Prostate gland (tissue), 2 donors: ENCODE measurements around the gene CLPTM1L. TPM values are rescaled to one million over a fixed set of nuclear protein-coding genes. Genes with fewer than 3 reads are reported as not detected.
"Not testable (repeated sequence)": the region's sequence is repeated elsewhere in the genome, so short reads cannot be mapped to it uniquely, and the experiment has no call there.

Experiments used
- DNase-seq: peaks from one replicate; pipeline ENCODE4 v3.0.0-alpha.2; 2019; ENCODE audit warnings: low spot score
- H3K27ac ChIP-seq, 2 donors: fragments of 200-600 bp; sonication (generic); 2 replicates each; pipeline ENCODE4 v1.5.1; 2017 to 2019
- H3K27me3 ChIP-seq: fragments of 200-600 bp; sonication (generic); replicated peaks from 2 replicates; pipeline ENCODE4 v1.5.1; 2019; ENCODE audit not compliant: insufficient read depth
- H3K36me3 ChIP-seq, 2 donors: fragments of 200-600 bp; sonication (generic); 1 replicate in 1 of 2; 2 replicates in 1 of 2; pipeline versions ENCODE4 v1.5.1 to v1.8.1; 2017 to 2019
- H3K4me1 ChIP-seq: fragments of 200-600 bp; sonication (generic); replicated peaks from 2 replicates; pipeline ENCODE4 v1.5.1; 2019
- H3K4me3 ChIP-seq, 2 donors: fragments of 200-600 bp; sonication (generic); 2 replicates each; pipeline ENCODE4 v1.5.1; 2017 to 2019
- H3K9me3 ChIP-seq: fragments of 200-600 bp; sonication (generic); 2 replicates; pipeline ENCODE4 v1.5.1; 2017
- POLR2A ChIP-seq: fragments of 450-650 bp; IDR thresholded peaks from one replicate; pipeline ENCODE4 v1.6.1; 2016; ENCODE audit warnings: antibody characterized with exemption, mild to moderate bottlenecking
- POLR2AphosphoS5 ChIP-seq: sonication (generic); formaldehyde crosslinking; IDR thresholded peaks from one replicate; pipeline ENCODE4 v1.6.1; 2017; ENCODE audit warnings: antibody characterized with exemption
- WGBS: methylation state at CpG from one replicate; pipeline ENCODE4 v1.1.5; 2018; 5-methylcytosine and 5-hydroxymethylcytosine counted together
- intact Hi-C: fragments of 100-400 bp; cut with DNase I; formaldehyde crosslinking; loops from one replicate; pipeline ENCODE4 v1.14.2; 2022
- total RNA-seq, 2 donors: library from RNA; depleted of rRNA; stranded (reverse); fragments of >200 nt; gene quantifications; one replicate each; pipeline ENCODE4 v1.1.0, GENCODE V29; 2016
- TF ChIP-seq, protein P1 (sequence below), 4 experiments: fragments of 200-600 bp in 2 of 4; fragments of 450-650 bp in 2 of 4; sonication (generic) in 2 of 4; IDR thresholded peaks; 1 replicate in 3 of 4; 2 replicates in 1 of 4; pipeline ENCODE4 v1.5.1; 2016 to 2019; ENCODE audit warnings: antibody characterized with exemption in 4 of 4, mild to moderate bottlenecking in 2 of 4, moderate library complexity in 2 of 4

CLPTM1L gene
- total RNA-seq, 2 donors from 2014 or later, result 105 to 135 TPM

DNA sequence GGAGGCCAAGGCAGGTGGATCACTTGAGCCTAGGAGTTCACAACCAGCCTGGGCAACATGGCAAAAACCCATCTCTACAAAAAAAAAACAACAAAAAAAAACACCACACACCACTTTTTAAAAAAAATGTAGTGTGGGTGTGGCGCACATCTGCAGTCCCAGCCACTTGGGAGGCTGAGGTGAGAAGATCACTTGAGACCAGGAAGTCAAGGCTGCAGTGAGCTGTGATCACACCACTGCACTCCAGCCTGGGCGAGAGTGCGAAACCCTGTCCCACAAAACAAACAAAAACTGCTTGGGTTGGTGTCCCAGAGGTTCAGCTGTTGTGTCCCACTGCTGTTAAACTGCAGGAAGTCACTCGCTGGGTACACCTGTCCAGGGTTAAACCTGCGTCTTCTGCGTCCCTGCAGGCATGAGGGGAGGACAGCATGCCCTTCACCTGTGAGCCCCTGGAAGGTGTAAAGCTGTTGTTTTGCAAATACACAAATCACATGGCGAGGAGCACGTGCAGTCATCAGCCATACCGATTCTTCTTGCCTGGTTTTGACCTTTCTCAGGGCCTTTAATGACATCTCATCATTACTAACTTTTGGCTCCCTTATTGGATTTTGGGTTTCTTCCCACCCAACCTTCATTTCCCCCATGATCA, 29.3 kb upstream of the CLPTM1L start:
- no peak overlapping the region for H3K4me3 ChIP-seq
- no peaks in the 10 kb centered on the region for H3K4me1 ChIP-seq
- no peaks in the 10 kb centered on the region for H3K27me3 ChIP-seq
- intact Hi-C loops, result no loop called here
- WGBS, result 77% methylated on average over 9 of the region's 9 CpGs
- TF ChIP-seq POLR2AphosphoS5 (no peak), POLR2A (no peak)
- TF ChIP-seq, protein P1, sequence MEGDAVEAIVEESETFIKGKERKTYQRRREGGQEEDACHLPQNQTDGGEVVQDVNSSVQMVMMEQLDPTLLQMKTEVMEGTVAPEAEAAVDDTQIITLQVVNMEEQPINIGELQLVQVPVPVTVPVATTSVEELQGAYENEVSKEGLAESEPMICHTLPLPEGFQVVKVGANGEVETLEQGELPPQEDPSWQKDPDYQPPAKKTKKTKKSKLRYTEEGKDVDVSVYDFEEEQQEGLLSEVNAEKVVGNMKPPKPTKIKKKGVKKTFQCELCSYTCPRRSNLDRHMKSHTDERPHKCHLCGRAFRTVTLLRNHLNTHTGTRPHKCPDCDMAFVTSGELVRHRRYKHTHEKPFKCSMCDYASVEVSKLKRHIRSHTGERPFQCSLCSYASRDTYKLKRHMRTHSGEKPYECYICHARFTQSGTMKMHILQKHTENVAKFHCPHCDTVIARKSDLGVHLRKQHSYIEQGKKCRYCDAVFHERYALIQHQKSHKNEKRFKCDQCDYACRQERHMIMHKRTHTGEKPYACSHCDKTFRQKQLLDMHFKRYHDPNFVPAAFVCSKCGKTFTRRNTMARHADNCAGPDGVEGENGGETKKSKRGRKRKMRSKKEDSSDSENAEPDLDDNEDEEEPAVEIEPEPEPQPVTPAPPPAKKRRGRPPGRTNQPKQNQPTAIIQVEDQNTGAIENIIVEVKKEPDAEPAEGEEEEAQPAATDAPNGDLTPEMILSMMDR (IDR thresholded peaks at IDR 0.05), result no peak
- no peak overlapping the region for H3K27ac ChIP-seq
- H3K36me3 ChIP-seq, result no peaks in the 10 kb centered on the region
- H3K9me3 ChIP-seq, result no peaks in the 10 kb centered on the region
- DNase-seq, result no peak

DNA sequence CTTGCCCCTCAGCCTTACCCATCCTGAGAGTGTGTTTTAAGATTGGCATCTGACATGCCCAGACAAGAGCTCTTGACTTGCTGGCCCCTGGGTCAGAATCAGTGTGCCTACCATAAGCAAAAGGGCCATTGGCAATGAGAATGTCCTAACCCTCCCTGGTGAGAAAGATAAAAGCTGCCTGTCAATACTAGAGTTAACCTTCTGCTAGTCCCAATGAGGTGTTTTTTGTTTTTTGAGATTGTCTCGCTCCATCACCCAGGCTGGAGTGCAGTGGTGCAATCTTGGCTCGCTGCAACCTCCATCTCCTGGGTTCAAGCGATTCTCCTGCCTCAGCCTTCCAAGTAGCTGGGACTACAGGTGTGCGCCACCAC, 27.1 kb upstream of the CLPTM1L start:
- H3K27me3 ChIP-seq, intact Hi-C loops, H3K4me3 ChIP-seq, H3K9me3 ChIP-seq, DNase-seq, H3K36me3 ChIP-seq, H3K4me1 ChIP-seq, H3K27ac ChIP-seq: not testable (repeated sequence)
- 85% methylated on average over 4 of the region's 4 CpGs for WGBS

DNA sequence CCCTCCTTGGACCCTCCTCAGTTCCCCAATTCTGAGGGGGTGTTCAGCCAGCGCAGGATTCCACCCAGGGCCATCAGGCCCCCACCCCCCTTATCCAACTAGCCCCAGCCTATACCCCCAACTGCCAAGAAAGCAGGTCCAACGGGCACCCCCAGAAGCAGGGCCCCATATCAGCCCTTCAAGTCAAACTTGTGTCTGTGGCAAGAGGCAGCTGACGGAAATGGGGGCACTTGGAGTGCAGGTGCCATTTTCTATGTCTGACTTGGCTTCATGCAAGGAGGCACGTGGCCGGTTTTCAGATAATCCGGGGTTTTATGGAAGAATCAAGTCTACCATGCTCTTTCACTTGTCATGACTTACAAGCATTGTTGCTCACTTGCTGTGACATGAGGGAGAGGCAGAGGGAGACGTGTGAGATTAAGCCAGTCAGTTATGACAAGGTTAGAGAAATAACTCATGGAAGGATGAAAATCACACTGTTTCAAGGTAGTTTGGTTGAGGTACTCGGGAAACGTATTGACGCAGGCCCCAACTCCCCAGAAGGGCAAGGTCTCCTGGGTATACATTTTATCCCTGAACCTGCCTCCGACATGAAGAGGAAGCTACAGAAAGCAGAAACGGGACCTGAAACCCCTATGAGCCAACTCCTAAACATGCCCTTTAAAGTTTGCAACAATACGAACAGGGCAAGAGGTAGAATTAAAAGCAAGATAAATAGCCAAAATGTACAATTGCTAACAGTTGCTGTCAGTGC, 26.5 kb upstream of the CLPTM1L start:
- Histone ChIP-seq H3K4me3 (no peak overlapping the region), H3K4me1 (no peaks in the 10 kb centered on the region), H3K27me3 (no peaks in the 10 kb centered on the region), H3K27ac (no peak overlapping the region), H3K9me3 (no peaks in the 10 kb centered on the region), H3K36me3 (no peaks in the 10 kb centered on the region)
- DNase-seq, result no peak
- WGBS, result 82% methylated on average over 13 of the region's 13 CpGs
- intact Hi-C loops, result no loop called here
- TF ChIP-seq POLR2AphosphoS5 (no peak), POLR2A (no peak)
- TF ChIP-seq, protein P1 (IDR thresholded peaks at IDR 0.05), result no peak

DNA sequence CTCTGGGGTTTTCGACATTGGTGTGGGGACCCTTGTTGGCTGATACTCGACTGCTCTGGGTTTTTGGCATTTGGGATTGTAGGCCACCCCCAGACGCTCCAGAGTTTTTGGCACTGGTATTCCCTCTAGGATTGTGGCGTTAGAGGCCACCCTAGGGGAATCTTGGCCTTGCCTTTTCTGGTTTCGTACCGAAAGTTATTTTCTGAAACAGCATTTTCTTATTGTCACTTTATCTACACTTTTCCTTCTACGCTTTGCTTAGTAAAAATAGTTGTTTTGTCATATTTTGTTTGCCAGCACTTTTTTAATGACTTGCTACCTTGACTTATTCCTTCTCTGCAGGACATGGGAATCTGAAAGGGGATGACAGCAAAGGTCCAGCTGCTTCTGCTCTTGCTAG, 25.1 kb upstream of the CLPTM1L start:
- no peak overlapping the region for H3K27ac ChIP-seq
- no peaks in the 10 kb centered on the region for H3K36me3 ChIP-seq
- H3K27me3 ChIP-seq, result no peaks in the 10 kb centered on the region
- H3K4me3 ChIP-seq, result no peak overlapping the region
- intact Hi-C loops, result no loop called here
- no peaks in the 10 kb centered on the region for H3K9me3 ChIP-seq
- DNase-seq, result no peak
- TF ChIP-seq POLR2A (no peak), POLR2AphosphoS5 (no peak)
- TF ChIP-seq, protein P1 (IDR thresholded peaks at IDR 0.05), result no peak
- 88% methylated on average over 7 of the region's 7 CpGs for WGBS
- H3K4me1 ChIP-seq, result no peaks in the 10 kb centered on the region

DNA sequence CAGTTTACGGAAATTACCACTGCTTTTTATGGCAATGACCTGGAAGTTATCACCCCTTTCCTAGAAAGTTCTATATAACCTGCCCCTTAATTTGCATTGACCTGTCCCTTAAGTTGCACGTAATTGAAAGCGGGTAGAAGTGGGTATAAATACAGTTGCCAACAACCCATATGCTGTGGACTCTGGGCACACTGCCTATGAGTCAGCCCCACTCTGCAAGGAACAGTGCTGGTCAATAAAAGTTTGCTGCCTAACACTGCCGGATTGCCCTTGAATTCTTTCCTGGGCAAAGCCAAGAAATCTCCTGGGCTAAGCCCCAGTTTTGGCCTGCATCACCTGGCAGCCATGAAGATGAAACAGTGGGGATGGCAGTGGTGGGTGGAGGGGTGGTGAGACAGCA, 23.9 kb upstream of the CLPTM1L start:
- no peaks in the 10 kb centered on the region for H3K36me3 ChIP-seq
- no peaks in the 10 kb centered on the region for H3K27me3 ChIP-seq
- no peak overlapping the region for H3K27ac ChIP-seq
- H3K4me3 ChIP-seq, result no peak overlapping the region
- no peaks in the 10 kb centered on the region for H3K9me3 ChIP-seq
- WGBS, result 69% methylated on average over 4 of the region's 4 CpGs
- H3K4me1 ChIP-seq, result no peaks in the 10 kb centered on the region
- intact Hi-C loops, result no loop called here
- TF ChIP-seq, protein P1 (IDR thresholded peaks at IDR 0.05), result no peak
- TF ChIP-seq POLR2A, result no peak
- no peak for TF ChIP-seq POLR2AphosphoS5
- no peak for DNase-seq
